Neural cell (in vitro differentiated cells): ENCODE results near the gene TEDC2. TPM values are rescaled to one million over a fixed set of nuclear protein-coding genes. Genes with fewer than 3 reads are reported as not detected.

Experiments used
- H2AFZ ChIP-seq: fragments of 200-600, 300-800 bp; sonication (generic), shearing (Covaris generic); 2 replicates; pipeline ENCODE4 v1.6.0; 2014; ENCODE audit warnings: low read depth, mild to moderate bottlenecking, antibody characterized with exemption, low read length, moderate library complexity
- H3F3A ChIP-seq: fragments of 200-600 bp; shearing (Covaris generic); 2 replicates; pipeline ENCODE4 v1.6.1; 2016; ENCODE audit warnings: mild to moderate bottlenecking, moderate library complexity, mixed read lengths, antibody characterized with exemption, low read length; ENCODE audit not compliant: insufficient read depth, poor library complexity, severe bottlenecking
- H3K27ac ChIP-seq: fragments of 200-600, 300-800 bp; sonication (generic), shearing (Covaris generic); 2 replicates; pipeline ENCODE4 v1.5.1; 2014; ENCODE audit warnings: mild to moderate bottlenecking, low read length, moderate library complexity
- H3K27me3 ChIP-seq: fragments of 300-800, 200-600 bp; sonication (generic), shearing (Covaris generic); 2 replicates; pipeline ENCODE4 v1.6.0; 2014; ENCODE audit warnings: mild to moderate bottlenecking, low read depth, low read length, moderate library complexity; ENCODE audit not compliant: insufficient read depth
- H3K36me3 ChIP-seq: fragments of 300-800, 200-600 bp; sonication (generic), shearing (Covaris generic); 2 replicates; pipeline ENCODE4 v1.5.1; 2014; ENCODE audit warnings: mild to moderate bottlenecking, antibody characterized with exemption, low read length, moderate library complexity; ENCODE audit not compliant: insufficient read depth
- H3K4me2 ChIP-seq: fragments of 300-800, 200-600 bp; sonication (generic), shearing (Covaris generic); 2 replicates; pipeline ENCODE4 v1.6.0; 2014; ENCODE audit warnings: mild to moderate bottlenecking, low read length
- H3K4me3 ChIP-seq: fragments of 300-800, 200-600 bp; sonication (generic), shearing (Covaris generic); 2 replicates; pipeline ENCODE4 v1.5.1; 2014; ENCODE audit warnings: mild to moderate bottlenecking, low read length, moderate library complexity
- H3K79me2 ChIP-seq: fragments of 200-600 bp; shearing (Covaris generic); replicated peaks from 2 replicates; pipeline ENCODE4 v1.6.0; 2014; ENCODE audit warnings: mild to moderate bottlenecking, low read length, moderate library complexity; ENCODE audit not compliant: insufficient read depth
- H3K9ac ChIP-seq: fragments of 300-800, 200-600 bp; sonication (generic), shearing (Covaris generic); 2 replicates; pipeline ENCODE4 v1.6.1; 2016; ENCODE audit warnings: mild to moderate bottlenecking, low read length, mixed read lengths
- H3K9me2 ChIP-seq: fragments of 200-600 bp; shearing (Covaris generic); 2 replicates; pipeline ENCODE4 v1.6.1; 2016; ENCODE audit warnings: mild to moderate bottlenecking, low read length, mixed read lengths; ENCODE audit not compliant: insufficient read depth
- H3K9me3 ChIP-seq: fragments of 200-600, 300-800 bp; sonication (generic), shearing (Covaris generic); 2 replicates; pipeline ENCODE4 v1.6.1; 2016; ENCODE audit warnings: mild to moderate bottlenecking, mixed run types, low read length, moderate library complexity, mixed read lengths
- H4K20me1 ChIP-seq: fragments of 200-600 bp; shearing (Covaris generic); 2 replicates; pipeline ENCODE4 v1.6.1; 2016; ENCODE audit warnings: mild to moderate bottlenecking, mixed run types; ENCODE audit not compliant: insufficient read depth
- EP300 ChIP-seq: fragments of 450-650 bp; conservative IDR thresholded peaks from 2 replicates; pipeline ENCODE4 v1.6.1; 2014; ENCODE audit warnings: antibody characterized with exemption, mild to moderate bottlenecking, moderate library complexity; ENCODE audit not compliant: poor library complexity, severe bottlenecking
- EZH2 ChIP-seq: fragments of 200-600, 300-800 bp; shearing (Covaris generic), sonication (generic); IDR thresholded peaks from 2 replicates; pipeline ENCODE4 v1.6.1; 2014; ENCODE audit warnings: antibody characterized with exemption, low read length, borderline replicate concordance, mild to moderate bottlenecking; ENCODE audit not compliant: insufficient read depth, poor library complexity, severe bottlenecking
- MXI1 ChIP-seq: fragments of 450-650 bp; conservative IDR thresholded peaks from 2 replicates; pipeline ENCODE4 v1.6.1; 2014; ENCODE audit warnings: antibody characterized with exemption, mild to moderate bottlenecking; ENCODE audit not compliant: poor library complexity, severe bottlenecking
- POLR2AphosphoS5 ChIP-seq: IDR thresholded peaks from 2 replicates; pipeline ENCODE4 v1.6.1; 2012
- RAD21 ChIP-seq: fragments of 450-650 bp; conservative IDR thresholded peaks from 2 replicates; pipeline ENCODE4 v1.6.1; 2014; ENCODE audit warnings: antibody characterized with exemption, mild to moderate bottlenecking, moderate library complexity
- SMC3 ChIP-seq: fragments of 450-650 bp; conservative IDR thresholded peaks from 2 replicates; pipeline ENCODE4 v1.6.1; 2014; ENCODE audit warnings: antibody characterized with exemption, mild to moderate bottlenecking, moderate library complexity; ENCODE audit not compliant: poor library complexity
- TAF1 ChIP-seq: IDR thresholded peaks from 2 replicates; pipeline ENCODE4 v1.6.1; 2012; ENCODE audit warnings: low read depth
- polyA plus RNA-seq: library from polyadenylated mRNA; depleted of rRNA; stranded (reverse); fragments of >200 nt; gene quantifications from 2 replicates; pipeline ENCODE4 v1.2.3, GENCODE V29; 2014
- TF ChIP-seq, protein P1 (sequence below): IDR thresholded peaks from 2 replicates; pipeline ENCODE4 v1.6.1; 2012; ENCODE audit warnings: borderline replicate concordance
- TF ChIP-seq, protein P2 (sequence below): fragments of 450-650 bp; IDR thresholded peaks from 2 replicates; pipeline ENCODE4 v1.5.1; 2014; ENCODE audit warnings: antibody characterized with exemption, mild to moderate bottlenecking, moderate library complexity; ENCODE audit not compliant: poor library complexity, severe bottlenecking

The TEDC2 gene
- polyA plus RNA-seq, 1 donor from 2014 or later, result 31.5 TPM

- H3K9ac ChIP-seq, result no peak overlapping the region
- H2AFZ ChIP-seq, result no peak overlapping the region
- H4K20me1 ChIP-seq, result no peaks in the 10 kb centered on the region
- no peaks in the 10 kb centered on the region for H3K27me3 ChIP-seq
- H3K4me3 ChIP-seq, result no peak overlapping the region
- H3K9me3 ChIP-seq, result no peaks in the 10 kb centered on the region
- H3K9me2 ChIP-seq, result no peaks in the 10 kb centered on the region
- H3K79me2 ChIP-seq, result no peaks in the 10 kb centered on the region
- no peak overlapping the region for H3K27ac ChIP-seq
- no peaks in the 10 kb centered on the region for H3K36me3 ChIP-seq
- TF ChIP-seq, protein P1, sequence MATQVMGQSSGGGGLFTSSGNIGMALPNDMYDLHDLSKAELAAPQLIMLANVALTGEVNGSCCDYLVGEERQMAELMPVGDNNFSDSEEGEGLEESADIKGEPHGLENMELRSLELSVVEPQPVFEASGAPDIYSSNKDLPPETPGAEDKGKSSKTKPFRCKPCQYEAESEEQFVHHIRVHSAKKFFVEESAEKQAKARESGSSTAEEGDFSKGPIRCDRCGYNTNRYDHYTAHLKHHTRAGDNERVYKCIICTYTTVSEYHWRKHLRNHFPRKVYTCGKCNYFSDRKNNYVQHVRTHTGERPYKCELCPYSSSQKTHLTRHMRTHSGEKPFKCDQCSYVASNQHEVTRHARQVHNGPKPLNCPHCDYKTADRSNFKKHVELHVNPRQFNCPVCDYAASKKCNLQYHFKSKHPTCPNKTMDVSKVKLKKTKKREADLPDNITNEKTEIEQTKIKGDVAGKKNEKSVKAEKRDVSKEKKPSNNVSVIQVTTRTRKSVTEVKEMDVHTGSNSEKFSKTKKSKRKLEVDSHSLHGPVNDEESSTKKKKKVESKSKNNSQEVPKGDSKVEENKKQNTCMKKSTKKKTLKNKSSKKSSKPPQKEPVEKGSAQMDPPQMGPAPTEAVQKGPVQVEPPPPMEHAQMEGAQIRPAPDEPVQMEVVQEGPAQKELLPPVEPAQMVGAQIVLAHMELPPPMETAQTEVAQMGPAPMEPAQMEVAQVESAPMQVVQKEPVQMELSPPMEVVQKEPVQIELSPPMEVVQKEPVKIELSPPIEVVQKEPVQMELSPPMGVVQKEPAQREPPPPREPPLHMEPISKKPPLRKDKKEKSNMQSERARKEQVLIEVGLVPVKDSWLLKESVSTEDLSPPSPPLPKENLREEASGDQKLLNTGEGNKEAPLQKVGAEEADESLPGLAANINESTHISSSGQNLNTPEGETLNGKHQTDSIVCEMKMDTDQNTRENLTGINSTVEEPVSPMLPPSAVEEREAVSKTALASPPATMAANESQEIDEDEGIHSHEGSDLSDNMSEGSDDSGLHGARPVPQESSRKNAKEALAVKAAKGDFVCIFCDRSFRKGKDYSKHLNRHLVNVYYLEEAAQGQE, result no peak
- TF ChIP-seq SMC3 (no peak), RAD21 (no peak)
- no peaks in the 10 kb centered on the region for H3F3A ChIP-seq
- no peak overlapping the region for H3K4me2 ChIP-seq
Measured at GRCh38 chr16:2495041-2495440, 35.1 kb downstream of the TEDC2 start.

GRCh38 chr16:2496223-2497115 lies 36.6 kb downstream of the TEDC2 start:
- Histone ChIP-seq H3K4me3 (no peak overlapping the region), H2AFZ (no peak overlapping the region), H4K20me1 (no peaks in the 10 kb centered on the region), H3K27ac (no peak overlapping the region), H3K9me3 (no peaks in the 10 kb centered on the region), H3K9ac (no peak overlapping the region), H3K36me3 (no peaks in the 10 kb centered on the region), H3K27me3 (no peaks in the 10 kb centered on the region), H3K79me2 (no peaks in the 10 kb centered on the region), H3K4me2 (no peak overlapping the region), H3F3A (no peaks in the 10 kb centered on the region), H3K9me2 (no peaks in the 10 kb centered on the region)
- TF ChIP-seq, protein P2, sequence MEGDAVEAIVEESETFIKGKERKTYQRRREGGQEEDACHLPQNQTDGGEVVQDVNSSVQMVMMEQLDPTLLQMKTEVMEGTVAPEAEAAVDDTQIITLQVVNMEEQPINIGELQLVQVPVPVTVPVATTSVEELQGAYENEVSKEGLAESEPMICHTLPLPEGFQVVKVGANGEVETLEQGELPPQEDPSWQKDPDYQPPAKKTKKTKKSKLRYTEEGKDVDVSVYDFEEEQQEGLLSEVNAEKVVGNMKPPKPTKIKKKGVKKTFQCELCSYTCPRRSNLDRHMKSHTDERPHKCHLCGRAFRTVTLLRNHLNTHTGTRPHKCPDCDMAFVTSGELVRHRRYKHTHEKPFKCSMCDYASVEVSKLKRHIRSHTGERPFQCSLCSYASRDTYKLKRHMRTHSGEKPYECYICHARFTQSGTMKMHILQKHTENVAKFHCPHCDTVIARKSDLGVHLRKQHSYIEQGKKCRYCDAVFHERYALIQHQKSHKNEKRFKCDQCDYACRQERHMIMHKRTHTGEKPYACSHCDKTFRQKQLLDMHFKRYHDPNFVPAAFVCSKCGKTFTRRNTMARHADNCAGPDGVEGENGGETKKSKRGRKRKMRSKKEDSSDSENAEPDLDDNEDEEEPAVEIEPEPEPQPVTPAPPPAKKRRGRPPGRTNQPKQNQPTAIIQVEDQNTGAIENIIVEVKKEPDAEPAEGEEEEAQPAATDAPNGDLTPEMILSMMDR, result no peak

- H3K9ac ChIP-seq, result no peak overlapping the region
- TF ChIP-seq, protein P2, result no peak
- no peak for TF ChIP-seq EZH2
- TF ChIP-seq EP300, result no peak
- TF ChIP-seq RAD21, result no peak
- no peak for TF ChIP-seq SMC3
- TF ChIP-seq POLR2AphosphoS5, result no peak
- TF ChIP-seq MXI1, result no peak
- TF ChIP-seq TAF1, result no peak
- TF ChIP-seq, protein P1, result no peak
- H3K36me3 ChIP-seq, result no peaks in the 10 kb centered on the region
- H3K27ac ChIP-seq, result no peak overlapping the region
- no peak overlapping the region for H3K4me2 ChIP-seq
- no peaks in the 10 kb centered on the region for H3K79me2 ChIP-seq
- H3F3A ChIP-seq, result no peaks in the 10 kb centered on the region
- no peaks in the 10 kb centered on the region for H3K27me3 ChIP-seq
- no peaks in the 10 kb centered on the region for H3K9me3 ChIP-seq
- H2AFZ ChIP-seq, result no peak overlapping the region
- no peak overlapping the region for H3K4me3 ChIP-seq
- H4K20me1 ChIP-seq, result no peaks in the 10 kb centered on the region
- no peaks in the 10 kb centered on the region for H3K9me2 ChIP-seq
Measured at GRCh38 chr16:2497116-2497630, 37.3 kb downstream of the TEDC2 start.
